NCI-H1105 treated with DMSO at 0.1 percent for 48 hours (cell line): ENCODE measurements around the gene ENOX1.

Experiments used
- DNase-seq: peaks from one replicate; lab custom pipeline; 2025; lab: John Stamatoyannopoulos, UW

ENOX1 gene

GRCh38 chr13:43608400-43609137 lies 178.2 kb downstream of the ENOX1 start:
- no peak for DNase-seq

- no peak for DNase-seq
Measured at GRCh38 chr13:43597599-43597945, 189.2 kb downstream of the ENOX1 start.

- DNase-seq, result no peak
Measured at GRCh38 chr13:43596924-43597598, 189.7 kb downstream of the ENOX1 start.

- no peak for DNase-seq
Measured at GRCh38 chr13:43596006-43596405, 190.8 kb downstream of the ENOX1 start.

- no peak for DNase-seq
Measured at GRCh38 chr13:43587376-43587775, 199.4 kb downstream of the ENOX1 start.

- no peak for DNase-seq
Measured at GRCh38 chr13:43584751-43585150, 202.0 kb downstream of the ENOX1 start.

GRCh38 chr13:43583321-43583720 lies 203.5 kb downstream of the ENOX1 start:
- no peak for DNase-seq

GRCh38 chr13:43580280-43580679 lies 206.5 kb downstream of the ENOX1 start:
- DNase-seq, result no peak

- no peak for DNase-seq
Measured at GRCh38 chr13:43579321-43579720, 207.5 kb downstream of the ENOX1 start.

GRCh38 chr13:43574605-43575004 lies 212.2 kb downstream of the ENOX1 start:
- DNase-seq, result no peak

- DNase-seq, result no peak
Measured at GRCh38 chr13:43573802-43574514, 212.8 kb downstream of the ENOX1 start.

- no peak for DNase-seq
Measured at GRCh38 chr13:43573361-43573740, 213.4 kb downstream of the ENOX1 start.

- no peak for DNase-seq
Measured at GRCh38 chr13:43572656-43573360, 214.0 kb downstream of the ENOX1 start.

GRCh38 chr13:43569658-43570057 lies 217.1 kb downstream of the ENOX1 start:
- no peak for DNase-seq

GRCh38 chr13:43567608-43568007 lies 219.2 kb downstream of the ENOX1 start:
- DNase-seq, result no peak

- DNase-seq, result no peak
Measured at GRCh38 chr13:43564952-43565351, 221.8 kb downstream of the ENOX1 start.

- no peak for DNase-seq
Measured at GRCh38 chr13:43561081-43561480, 225.7 kb downstream of the ENOX1 start.

- no peak for DNase-seq
Measured at GRCh38 chr13:43558939-43559338, 227.8 kb downstream of the ENOX1 start.

- no peak for DNase-seq
Measured at GRCh38 chr13:43558326-43558725, 228.4 kb downstream of the ENOX1 start.

- no peak for DNase-seq
Measured at GRCh38 chr13:43555667-43556066, 231.1 kb downstream of the ENOX1 start.

- no peak for DNase-seq
Measured at GRCh38 chr13:43551897-43552456, 234.8 kb downstream of the ENOX1 start.

- no peak for DNase-seq
Measured at GRCh38 chr13:43546816-43547215, 240.0 kb downstream of the ENOX1 start.
